Activated CD4-positive, alpha-beta T cell treated with anti-CD3 and anti-CD28 coated beads, Interleukin-2, amount 50 U/mL, for 1 hour (primary cell): Measurements from ENCODE around the gene L3MBTL1.
"Not testable (repeated sequence)": the region's sequence is repeated elsewhere in the genome, so short reads cannot be mapped to it uniquely, and the experiment has no call there.

Source experiments
- DNase-seq: peaks from one replicate; pipeline ENCODE4 v3.0.0-alpha.2; 2020

L3MBTL1 gene

DNA sequence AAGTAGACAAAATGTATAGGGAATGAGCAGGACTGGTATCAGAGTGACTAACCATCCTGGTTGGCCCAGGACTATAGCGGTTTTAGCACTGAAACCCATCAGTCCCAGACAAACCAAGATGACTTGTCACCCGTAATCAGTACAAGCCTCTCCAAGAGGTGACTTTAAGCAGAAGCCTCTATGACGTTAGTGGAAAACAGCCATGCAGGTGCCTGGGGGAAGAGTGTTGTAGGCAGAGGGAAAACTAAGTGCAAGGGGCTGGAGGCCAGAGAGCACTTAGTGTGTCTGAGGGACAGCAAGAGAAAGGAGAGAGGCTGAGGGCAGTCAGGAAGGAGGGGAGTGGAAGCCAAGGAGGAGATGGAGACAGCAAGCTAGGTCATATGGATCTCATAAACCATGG, 53.5 kb downstream of the L3MBTL1 start:
- no peak for DNase-seq

DNA sequence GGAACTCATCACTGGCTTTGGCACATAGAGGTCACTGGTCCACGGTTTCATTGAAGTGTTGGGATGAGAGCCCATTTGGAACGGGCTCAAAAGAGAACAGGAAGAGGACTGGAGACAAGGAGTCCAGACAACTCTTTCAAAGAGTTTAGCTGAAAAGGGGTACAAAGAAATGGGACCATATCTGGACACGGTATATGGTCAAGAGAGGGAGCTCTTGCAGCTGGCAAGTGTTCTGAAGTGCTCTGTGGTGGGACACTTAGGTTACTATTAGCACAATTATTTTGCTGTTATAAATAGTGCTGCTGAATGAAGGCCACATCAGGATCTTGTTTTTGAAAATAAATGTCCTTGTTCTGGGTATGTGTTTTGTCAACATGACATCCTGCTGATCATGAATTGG, 55.9 kb downstream of the L3MBTL1 start:
- no peak for DNase-seq

DNA sequence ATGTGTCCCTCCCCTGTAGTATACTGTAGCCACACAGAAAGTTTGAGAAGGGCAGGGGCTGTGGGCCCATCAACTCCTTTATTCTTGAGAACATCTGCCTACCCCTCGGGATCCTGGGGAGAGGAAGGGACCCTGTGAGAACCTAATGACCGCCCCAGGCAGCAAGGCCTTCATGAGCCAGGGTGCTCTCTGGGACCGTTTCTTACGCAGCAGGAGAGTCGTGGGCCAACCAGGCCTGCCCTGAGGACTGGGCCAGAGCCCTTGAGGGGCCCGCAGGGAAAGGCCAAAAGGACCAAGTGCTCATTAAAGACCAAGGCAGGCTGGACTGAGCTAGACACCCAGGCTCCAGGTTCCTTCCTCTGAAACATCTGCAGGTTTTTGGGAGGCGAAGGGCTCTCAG, 56.5 kb downstream of the L3MBTL1 start:
- DNase-seq, result no peak

- no peak for DNase-seq
Measured at GRCh38 chr20:43564455-43564854, 57.0 kb downstream of the L3MBTL1 start.

DNA sequence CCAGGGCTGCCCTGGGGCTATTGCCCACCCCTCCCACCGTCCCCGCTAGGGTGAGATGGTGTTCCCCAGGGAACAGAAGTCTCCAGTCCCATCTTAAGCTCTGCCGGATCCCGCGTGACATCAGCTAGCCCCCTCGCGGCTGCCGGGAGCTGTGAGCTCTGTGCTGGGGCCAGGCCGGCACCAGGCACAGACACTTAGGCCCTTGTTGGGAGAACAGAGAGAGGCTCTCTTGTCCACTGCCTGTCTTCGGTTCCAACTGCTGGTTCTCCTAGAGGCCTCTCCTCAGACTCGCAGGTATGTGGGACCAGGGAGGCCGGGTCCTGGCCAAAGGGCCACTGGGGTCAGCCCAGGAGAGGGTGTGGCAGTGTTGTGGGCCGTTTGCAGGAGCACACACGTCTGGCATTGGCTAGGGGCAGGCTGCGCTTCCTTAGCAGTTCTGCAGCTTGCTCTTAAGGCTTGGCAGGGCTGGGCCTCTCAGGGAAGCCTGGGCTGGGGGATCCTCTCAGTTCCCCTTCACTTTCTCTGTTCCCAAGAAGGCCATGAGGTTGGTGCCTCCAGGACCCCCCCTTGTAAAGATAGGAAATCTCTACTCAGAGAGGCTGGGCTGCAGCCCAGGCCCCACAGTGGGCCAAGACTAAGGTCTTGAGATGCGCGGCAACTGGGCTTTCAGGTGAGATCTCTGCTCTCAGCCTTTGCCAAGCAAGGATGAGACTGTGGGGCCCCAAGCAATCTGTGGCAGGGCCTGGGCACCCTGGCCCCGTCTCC, 57.7 kb downstream of the L3MBTL1 start:
- no peak for DNase-seq

DNA sequence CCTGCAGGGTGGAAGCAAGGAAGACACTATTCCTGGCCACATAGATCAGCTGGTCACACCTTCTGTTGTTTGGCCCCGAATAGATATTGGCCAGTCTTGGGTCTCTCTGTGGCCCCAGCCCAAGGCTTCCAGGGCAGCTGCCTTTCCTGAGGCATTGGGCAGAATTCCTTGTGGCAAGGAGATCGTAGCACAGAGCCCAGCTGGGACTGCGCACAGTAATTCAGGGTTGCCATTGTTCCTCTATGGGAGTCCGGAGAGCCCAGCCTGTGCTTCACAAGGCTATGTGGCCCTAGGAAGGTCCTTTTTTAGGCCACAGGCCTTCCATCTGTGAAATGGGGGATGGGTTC, 58.2 kb downstream of the L3MBTL1 start:
- DNase-seq, result no peak

GRCh38 chr20:43567477-43567876, 60.0 kb downstream of the L3MBTL1 start:
- no peak for DNase-seq

DNA sequence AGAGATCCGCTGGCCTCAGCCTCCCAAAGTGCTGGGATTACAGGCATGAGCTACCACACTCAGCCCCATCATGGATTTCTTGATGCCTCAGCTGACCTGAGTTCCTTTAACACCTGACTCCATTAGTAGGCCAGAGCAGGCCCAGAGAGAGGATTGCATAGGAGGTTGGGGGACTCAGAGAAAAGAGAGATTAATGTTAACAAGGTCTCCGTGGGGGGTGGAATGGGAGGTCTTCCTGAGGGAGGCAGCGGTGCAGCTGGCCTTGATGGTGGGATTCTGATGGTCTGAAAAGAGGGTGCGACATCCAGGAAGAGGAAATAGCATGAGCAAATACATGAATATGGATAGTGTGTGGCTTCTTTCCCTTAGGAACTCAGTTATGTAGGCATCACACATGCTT, 61.2 kb downstream of the L3MBTL1 start:
- no peak for DNase-seq

- no peak for DNase-seq
Measured at GRCh38 chr20:43569282-43569681, 61.8 kb downstream of the L3MBTL1 start.

DNA sequence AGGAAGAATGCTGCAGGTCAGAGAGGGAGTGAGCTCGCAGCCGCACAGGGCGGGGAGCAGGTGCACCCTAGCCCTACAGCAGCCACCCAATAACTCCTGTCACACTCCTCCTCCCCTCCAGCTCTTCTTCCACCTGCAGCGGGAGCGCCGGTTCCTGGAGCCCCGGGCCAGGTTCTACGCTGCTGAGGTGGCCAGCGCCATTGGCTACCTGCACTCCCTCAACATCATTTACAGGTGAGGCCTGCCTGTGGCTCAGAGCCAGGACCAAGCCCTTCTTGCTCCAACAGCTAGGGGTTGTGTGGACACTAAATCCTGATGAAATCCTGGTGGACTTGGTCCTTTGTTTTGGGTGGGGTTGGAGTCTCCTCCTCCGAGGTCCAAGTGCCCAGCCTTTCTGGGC, 63.0 kb downstream of the L3MBTL1 start:
- no peak for DNase-seq

GRCh38 chr20:43571310-43571709, 63.8 kb downstream of the L3MBTL1 start:
- no peak for DNase-seq

DNA sequence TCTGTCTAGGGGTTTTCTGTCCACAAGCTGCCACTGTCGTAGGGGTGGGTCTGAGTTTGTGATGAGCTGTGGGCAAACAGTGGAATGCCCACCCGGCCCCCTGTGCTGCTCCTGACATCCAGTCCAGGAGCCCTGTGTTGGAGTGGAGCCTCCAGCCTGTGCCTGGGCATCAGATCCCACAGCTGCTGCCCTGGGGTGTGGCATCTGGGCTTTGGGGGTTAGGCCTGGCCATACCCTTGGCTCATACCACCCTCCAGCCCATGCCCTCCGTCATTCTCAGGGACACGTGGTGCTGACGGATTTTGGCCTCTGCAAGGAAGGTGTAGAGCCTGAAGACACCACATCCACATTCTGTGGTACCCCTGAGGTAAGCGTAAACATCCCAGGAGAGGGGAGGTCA, 64.3 kb downstream of the L3MBTL1 start:
- no peak for DNase-seq

DNA sequence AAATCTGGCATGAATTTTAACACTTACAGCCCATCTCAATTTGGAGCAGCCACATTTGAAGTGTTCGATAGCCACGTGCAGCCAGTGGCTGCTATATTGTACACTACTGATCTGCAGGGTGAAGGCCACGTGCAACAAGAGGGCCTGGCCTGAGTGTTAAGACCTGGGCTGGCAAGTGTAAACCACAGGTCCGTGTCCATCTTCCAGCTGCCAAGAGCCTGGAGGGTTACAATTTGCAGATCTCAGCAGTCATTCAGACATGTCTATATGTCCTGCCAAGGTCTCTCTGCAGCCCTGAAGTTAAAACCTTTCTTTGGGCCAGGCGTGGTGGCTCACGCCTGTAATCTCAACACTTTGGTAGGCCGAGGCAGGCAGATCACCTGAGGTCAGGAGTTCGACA, 65.4 kb downstream of the L3MBTL1 start:
- DNase-seq, result no peak

DNA sequence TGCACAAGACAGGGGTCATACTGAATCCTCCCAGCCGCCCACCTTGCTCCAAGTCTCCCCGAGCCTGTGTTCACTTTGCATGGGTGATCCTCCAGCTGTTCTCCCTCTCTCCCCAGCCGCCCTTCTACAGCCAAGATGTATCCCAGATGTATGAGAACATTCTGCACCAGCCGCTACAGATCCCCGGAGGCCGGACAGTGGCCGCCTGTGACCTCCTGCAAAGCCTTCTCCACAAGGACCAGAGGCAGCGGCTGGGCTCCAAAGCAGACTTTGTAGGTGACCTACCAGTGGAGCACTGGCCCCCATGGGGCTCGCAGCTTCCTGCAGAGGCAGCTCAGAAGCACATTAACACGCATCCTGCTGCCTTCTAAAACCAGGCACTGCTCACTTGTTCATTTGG, 68.6 kb downstream of the L3MBTL1 start:
- no peak for DNase-seq

- no peak for DNase-seq
Measured at GRCh38 chr20:43579861-43580793, 72.6 kb downstream of the L3MBTL1 start.

DNA sequence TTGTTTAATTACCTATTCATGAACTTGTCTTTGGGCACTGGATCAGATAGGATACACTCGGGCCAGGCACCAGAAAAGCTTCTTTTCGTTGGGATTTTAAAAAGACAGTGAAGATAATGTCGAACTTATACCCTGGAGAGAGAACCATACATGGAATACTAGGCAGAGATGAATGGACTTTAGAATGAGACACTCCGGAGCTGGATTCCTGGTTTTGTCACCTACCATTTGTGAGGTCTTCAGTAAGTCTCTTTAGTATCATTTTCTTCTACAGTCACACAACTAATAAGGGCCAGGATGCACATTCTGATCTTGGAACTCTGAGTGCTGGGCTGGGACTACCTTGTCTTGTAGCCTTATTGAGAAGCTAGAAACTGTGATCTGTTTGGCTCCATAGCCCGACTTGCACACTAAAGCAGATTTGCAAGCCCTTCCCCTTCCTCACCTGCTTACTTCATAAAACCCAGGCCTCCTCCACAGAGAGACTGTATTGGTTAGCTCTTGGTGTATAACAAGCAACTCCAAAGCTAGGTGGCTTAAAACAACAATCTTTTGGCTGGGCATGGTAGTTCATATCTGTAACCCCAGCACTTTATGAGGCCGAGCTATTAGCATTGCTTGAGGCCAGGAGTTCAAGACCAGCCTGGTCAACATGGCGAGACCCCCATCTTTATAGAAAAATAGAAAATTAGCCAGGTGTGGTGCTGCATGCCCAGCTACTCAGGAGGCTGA, 75.8 kb downstream of the L3MBTL1 start:
- no peak for DNase-seq

DNA sequence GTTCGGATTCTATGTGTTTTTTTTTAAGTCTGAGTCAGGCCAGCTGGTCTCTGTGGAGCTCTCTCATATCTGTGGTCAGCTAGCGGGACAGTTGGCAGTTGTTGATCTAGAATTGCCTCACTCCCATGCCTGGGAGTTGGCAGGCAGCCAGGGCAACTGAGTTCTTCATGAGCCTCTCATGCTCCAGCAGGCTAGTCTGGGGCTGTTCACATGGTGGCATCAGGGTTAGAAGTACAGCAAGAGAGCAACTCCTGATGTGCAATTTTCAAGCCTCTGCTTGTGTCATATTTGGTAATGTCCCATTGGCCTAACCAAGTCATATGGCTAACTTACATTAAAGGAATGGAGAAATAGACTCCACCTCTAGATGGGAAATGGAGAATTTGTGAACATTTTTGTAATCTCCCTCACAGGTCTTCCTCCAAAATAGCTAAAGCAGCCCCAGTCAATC, 76.5 kb downstream of the L3MBTL1 start:
- DNase-seq, result no peak

DNA sequence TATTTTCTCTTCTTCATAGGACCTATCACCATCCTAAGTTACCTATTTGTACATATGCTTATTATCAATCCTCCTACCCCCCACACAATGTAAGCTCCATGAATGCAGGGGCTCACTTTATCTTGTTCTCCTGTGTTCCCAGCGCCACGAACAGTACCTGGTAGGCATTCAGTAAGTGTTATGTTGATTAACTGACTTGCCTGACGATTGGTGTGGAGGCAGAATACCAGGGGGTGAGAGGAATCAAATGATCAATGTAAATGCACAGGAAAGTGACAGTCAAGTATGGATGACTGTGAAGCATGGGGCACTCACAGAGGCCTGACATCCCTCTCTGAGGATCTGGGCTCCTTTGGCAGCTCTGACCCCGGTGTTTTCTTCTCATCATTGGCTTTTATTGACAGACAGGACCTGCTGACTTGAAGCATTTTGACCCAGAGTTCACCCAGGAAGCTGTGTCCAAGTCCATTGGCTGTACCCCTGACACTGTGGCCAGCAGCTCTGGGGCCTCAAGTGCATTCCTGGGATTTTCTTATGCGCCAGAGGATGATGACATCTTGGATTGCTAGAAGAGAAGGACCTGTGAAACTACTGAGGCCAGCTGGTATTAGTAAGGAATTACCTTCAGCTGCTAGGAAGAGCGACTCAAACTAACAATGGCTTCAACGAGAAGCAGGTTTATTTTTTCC, 77.1 kb downstream of the L3MBTL1 start:
- no peak for DNase-seq

DNA sequence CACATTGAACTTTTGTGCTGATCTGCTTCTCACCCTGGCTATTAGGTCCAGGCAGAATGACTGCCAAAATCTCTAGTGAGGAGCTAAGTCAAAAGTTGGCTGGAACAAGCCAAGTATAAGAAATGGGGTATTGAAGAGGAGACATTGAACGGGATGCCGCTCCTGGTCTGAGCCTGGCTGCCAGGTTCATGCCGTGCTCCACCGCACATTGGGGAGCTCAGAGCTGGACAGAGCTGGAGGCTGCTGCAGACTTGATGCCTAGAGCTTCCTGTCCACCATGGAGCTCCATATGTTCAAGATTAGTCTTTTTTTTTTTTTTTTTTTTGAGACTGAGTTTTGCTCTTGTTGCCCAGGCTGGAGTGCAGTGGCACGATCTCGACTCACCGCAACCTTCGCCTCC, 79.1 kb downstream of the L3MBTL1 start:
- no peak for DNase-seq

DNA sequence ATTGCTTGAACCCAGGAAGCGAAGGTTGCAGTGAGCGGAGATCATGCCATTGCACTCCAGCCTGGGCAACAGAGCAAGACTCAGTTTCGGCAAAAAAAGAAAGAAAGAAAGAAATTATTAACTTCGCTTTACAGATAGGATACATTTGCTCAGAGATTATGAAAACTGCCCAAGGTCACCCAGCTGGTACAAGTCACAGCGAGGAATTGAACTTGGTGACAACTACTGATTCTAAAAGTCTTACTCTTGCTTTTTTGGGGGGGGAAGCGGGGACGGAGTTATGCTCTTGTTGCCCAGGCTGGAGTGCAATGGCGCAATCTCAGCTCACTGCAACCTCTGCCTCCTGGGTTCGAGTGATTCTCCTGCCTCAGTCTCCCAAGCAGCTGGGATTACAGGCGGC, 81.0 kb downstream of the L3MBTL1 start:
- DNase-seq, result not testable (repeated sequence)

- DNase-seq, result peak; percentile 2
Measured at GRCh38 chr20:43590036-43590391, 82.5 kb downstream of the L3MBTL1 start.

- peak; percentile 85 for DNase-seq
Measured at GRCh38 chr20:43590392-43591303, 83.2 kb downstream of the L3MBTL1 start, which contains the start of gene IFT52. Gene IFT52, plus strand, starts transcription at chr20:43590937. Its CDS starts 3,762 bp downstream, at chr20:43594699.
